Spleen (tissue), 11 donors: ENCODE results near the gene ADRA2A. TPM values are rescaled to one million over a fixed set of nuclear protein-coding genes. Genes with fewer than 3 reads are reported as not detected.

Experiments
- DNase-seq: peaks from one replicate; pipeline ENCODE4 v3.0.0-alpha.2; 2020
- H3K27ac ChIP-seq, 8 donors: fragments of 200-600 bp; sonication (generic) in 7 of 8; 1 replicate in 4 of 8; 2 replicates in 4 of 8; pipeline versions ENCODE4 v1.5.0 to v1.8.0; 2016 to 2021; ENCODE audit warnings: inconsistent platforms in 4 of 8, mild to moderate bottlenecking in 4 of 8, moderate library complexity in 1 of 8
- H3K27me3 ChIP-seq, 7 donors: fragments of 200-600 bp; sonication (generic) in 6 of 7; replicated peaks in 1 of 7; 1 replicate in 4 of 7; 2 replicates in 3 of 7; pipeline versions ENCODE4 v1.5.0 to v1.8.0; 2016 to 2021; ENCODE audit warnings: inconsistent platforms in 3 of 7, mild to moderate bottlenecking in 1 of 7
- H3K36me3 ChIP-seq, 6 donors: fragments of 200-600 bp; sonication (generic) in 5 of 6; 1 replicate in 4 of 6; 2 replicates in 2 of 6; pipeline versions ENCODE4 v1.5.0 to v1.8.0; 2016 to 2021; ENCODE audit warnings: inconsistent platforms in 2 of 6
- H3K4me1 ChIP-seq, 6 donors: fragments of 200-600 bp; sonication (generic) in 5 of 6; 1 replicate in 3 of 6; 2 replicates in 3 of 6; pipeline versions ENCODE4 v1.5.0 to v1.8.0; 2016 to 2021; ENCODE audit warnings: inconsistent platforms in 3 of 6
- H3K4me3 ChIP-seq, 8 donors: fragments of 200-600 bp; sonication (generic) in 7 of 8; 1 replicate in 4 of 8; 2 replicates in 4 of 8; pipeline versions ENCODE4 v1.5.0 to v1.8.0; 2016 to 2021; ENCODE audit warnings: inconsistent platforms in 4 of 8, mild to moderate bottlenecking in 4 of 8, moderate library complexity in 2 of 8
- H3K9me3 ChIP-seq, 8 donors: fragments of 200-600 bp; sonication (generic) in 7 of 8; 1 replicate in 4 of 8; 2 replicates in 4 of 8; pipeline versions ENCODE4 v1.5.0 to v1.8.0; 2016 to 2021; ENCODE audit warnings: inconsistent platforms in 4 of 8
- POLR2A ChIP-seq, 3 donors: fragments of 450-650 bp; IDR thresholded peaks; one replicate each; pipeline ENCODE4 v1.5.1; 2017; ENCODE audit warnings: antibody characterized with exemption in 3 of 3, mild to moderate bottlenecking in 1 of 3
- POLR2AphosphoS5 ChIP-seq, 3 donors: sonication (generic); formaldehyde crosslinking; IDR thresholded peaks; one replicate each; pipeline ENCODE4 v1.5.1; 2017; ENCODE audit warnings: antibody characterized with exemption in 3 of 3
- WGBS, 5 donors: extraction: QIAGEN DNeasy Blood & Tissue Kit in 3 of 5; methylation state at CpG; one replicate each; pipeline versions ENCODE4 v1.1.5 to v1.1.7; 2013 to 2018; 5-methylcytosine and 5-hydroxymethylcytosine counted together
- intact Hi-C: fragments of 100-400 bp; cut with DNase I; formaldehyde crosslinking; loops from one replicate; pipeline ENCODE4 v1.15.0; 2023; ENCODE audit warnings: low total_unique reads
- polyA plus RNA-seq, 3 donors: library from polyadenylated mRNA; stranded (reverse); fragments of 200-250 nt; gene quantifications; one replicate each; pipeline ENCODE4 v1.2.1, GENCODE V29; 2013
- total RNA-seq, 7 donors: library from RNA; depleted of rRNA in 3 of 7; stranded (reverse); fragments of >200 nt in 3 of 7; fragmentation: NEBNext Ultra II Directional in 4 of 7; extraction: Animal tissue kit (Norgen Biotek cat#: 25700) in 4 of 7; gene quantifications; one replicate each; pipeline versions ENCODE4 v1.1.0 to v1.2.1, GENCODE V29; 2016 to 2021
- TF ChIP-seq, protein P1 (sequence below), 11 experiments: fragments of 200-600 bp in 7 of 11; fragments of 450-650 bp in 4 of 11; sonication (generic) in 4 of 11; IDR thresholded peaks in 8 of 11; conservative IDR thresholded peaks in 3 of 11; 1 replicate in 7 of 11; 2 replicates in 4 of 11; pipeline versions ENCODE4 v1.4.0 to v1.8.0; 2016 to 2021; ENCODE audit warnings: antibody characterized with exemption in 11 of 11, inconsistent platforms in 4 of 11, mild to moderate bottlenecking in 1 of 11
- donor health status: healthy with polysubstance abuse.
- donor health status: DM: no; HTN: no; CAD: no; lungs with moderate emphysema.
- donor health status: DM: no; HTN: no; CAD: no.
- donor health status: Bipolar disorder and iron deficiency.
- donor health status: healthy.
- donor health status: DM: no; HTN: no; CAD: no.
- donor health status: DM: yes; HTN: yes; CAD: no.

Gene ADRA2A
- total and polyA plus RNA-seq, 10 donors: 0.35 to 48.1 (median 11.0) TPM

DNA sequence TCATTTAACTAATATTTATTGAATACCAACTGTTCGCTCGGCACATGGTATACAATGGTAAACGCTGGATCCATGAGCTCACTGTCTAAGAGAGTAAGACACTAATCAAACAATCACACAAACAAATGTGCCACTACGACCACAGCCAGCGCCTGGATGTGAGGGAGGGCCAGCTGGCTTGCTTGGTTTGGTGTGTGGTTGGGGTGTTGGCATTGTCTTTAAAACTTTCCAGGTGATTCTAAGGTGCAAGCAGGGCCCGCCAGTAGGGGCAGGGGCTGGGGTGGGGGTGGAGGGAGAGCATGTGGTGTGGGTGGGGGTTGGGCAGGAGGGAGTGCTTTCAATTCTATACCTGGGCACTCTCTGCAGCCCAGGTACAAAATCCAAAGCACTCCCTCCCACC lies 31.6 kb downstream of the ADRA2A start:
- no peak for DNase-seq
- WGBS, 5 donors: 92 to 97% (median 94%) methylated on average over 6 of the region's 6 CpGs
- Histone ChIP-seq H3K27ac (no peak overlapping the region), H3K4me1 (no peaks in the 10 kb centered on the region), H3K9me3 (no peaks in the 10 kb centered on the region), H3K36me3 (no peaks in the 10 kb centered on the region), H3K4me3 (no peak overlapping the region), H3K27me3 (peaks cover 0 to 11% (median 0%) of the 10 kb centered on the region in 7 donors)
- intact Hi-C loops: no loop called here
- TF ChIP-seq POLR2AphosphoS5 (IDR thresholded peaks at IDR 0.05): no peak
- no peak for TF ChIP-seq POLR2A (IDR thresholded peaks at IDR 0.05)
- TF ChIP-seq, protein P1, sequence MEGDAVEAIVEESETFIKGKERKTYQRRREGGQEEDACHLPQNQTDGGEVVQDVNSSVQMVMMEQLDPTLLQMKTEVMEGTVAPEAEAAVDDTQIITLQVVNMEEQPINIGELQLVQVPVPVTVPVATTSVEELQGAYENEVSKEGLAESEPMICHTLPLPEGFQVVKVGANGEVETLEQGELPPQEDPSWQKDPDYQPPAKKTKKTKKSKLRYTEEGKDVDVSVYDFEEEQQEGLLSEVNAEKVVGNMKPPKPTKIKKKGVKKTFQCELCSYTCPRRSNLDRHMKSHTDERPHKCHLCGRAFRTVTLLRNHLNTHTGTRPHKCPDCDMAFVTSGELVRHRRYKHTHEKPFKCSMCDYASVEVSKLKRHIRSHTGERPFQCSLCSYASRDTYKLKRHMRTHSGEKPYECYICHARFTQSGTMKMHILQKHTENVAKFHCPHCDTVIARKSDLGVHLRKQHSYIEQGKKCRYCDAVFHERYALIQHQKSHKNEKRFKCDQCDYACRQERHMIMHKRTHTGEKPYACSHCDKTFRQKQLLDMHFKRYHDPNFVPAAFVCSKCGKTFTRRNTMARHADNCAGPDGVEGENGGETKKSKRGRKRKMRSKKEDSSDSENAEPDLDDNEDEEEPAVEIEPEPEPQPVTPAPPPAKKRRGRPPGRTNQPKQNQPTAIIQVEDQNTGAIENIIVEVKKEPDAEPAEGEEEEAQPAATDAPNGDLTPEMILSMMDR (IDR thresholded peaks at IDR 0.05 in 8 of 11, conservative IDR thresholded peaks at IDR 0.05 in 3 of 11): no peak

DNA sequence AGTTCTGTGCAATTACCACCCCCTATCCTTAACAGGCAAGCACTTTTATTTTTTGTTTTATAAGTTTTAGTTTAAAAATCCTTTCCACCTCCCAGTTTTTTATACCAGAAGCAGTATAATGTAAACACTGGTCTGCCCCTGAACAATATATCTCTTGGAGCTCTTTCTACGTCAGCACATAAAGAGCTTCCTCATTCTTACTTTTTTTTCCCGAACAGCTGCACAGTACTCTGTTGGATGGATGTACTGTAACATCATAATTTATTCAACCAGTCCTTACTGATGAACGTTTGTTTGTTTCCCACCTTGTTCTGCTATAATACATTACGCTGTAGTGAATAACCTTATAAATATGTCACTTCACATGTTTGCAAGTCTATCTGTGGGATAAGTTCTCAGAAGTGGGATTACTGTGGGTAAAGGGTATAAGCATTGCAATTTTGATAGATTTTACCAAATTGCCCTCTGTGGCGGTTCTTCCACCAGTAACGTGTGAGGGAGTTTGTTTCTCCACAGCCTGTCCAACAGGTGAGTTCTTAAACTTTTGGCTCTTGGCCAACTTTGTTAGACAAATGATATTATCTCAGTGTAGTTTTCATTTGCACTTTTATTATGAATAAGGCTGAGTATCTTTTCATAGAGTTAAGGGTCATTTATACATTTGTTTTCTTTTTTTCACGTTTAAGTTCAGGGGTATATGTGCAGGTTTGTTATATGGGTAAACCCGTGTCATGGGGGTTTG lies 32.8 kb downstream of the ADRA2A start:
- WGBS, 5 donors: 51 to 62% (median 57%) methylated on average over 8 of the region's 8 CpGs
- peaks cover 0 to 11% (median 0%) of the 10 kb centered on the region in 7 donors for H3K27me3 ChIP-seq
- DNase-seq: no peak

DNA sequence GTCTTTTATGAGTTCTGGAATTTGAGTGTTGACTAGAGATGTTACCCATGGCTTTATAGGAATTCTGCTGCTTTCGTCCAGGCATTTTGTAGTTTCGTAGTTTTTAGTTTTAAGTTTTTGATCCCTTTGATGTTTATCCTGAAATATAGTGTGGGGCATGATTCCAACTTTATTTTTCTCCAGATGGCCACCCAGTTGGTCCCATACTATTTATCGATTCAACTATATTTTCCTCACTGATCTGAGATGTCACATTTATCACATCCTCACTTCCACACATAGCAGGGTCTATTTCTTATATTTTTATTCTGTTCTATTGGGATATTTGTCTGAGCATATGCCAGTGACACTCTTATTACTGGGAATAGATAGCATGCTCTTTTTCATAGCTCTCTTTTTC lies 33.9 kb downstream of the ADRA2A start:
- 90 to 95% (median 92%) methylated on average over 3 of the region's 3 CpGs for WGBS, 5 donors
- no peak for DNase-seq
- intact Hi-C loops: no loop called here

More for the DNA sequence above, 32.8 kb downstream of the ADRA2A start:
- Histone ChIP-seq H3K9me3 (no peaks in the 10 kb centered on the region), H3K27ac (no peak overlapping the region), H3K4me1 (no peaks in the 10 kb centered on the region), H3K36me3 (no peaks in the 10 kb centered on the region), H3K4me3 (no peak overlapping the region)
- intact Hi-C loops: no loop called here
- TF ChIP-seq, protein P1 (IDR thresholded peaks at IDR 0.05 in 8 of 11, conservative IDR thresholded peaks at IDR 0.05 in 3 of 11): no peak
- TF ChIP-seq POLR2AphosphoS5 (IDR thresholded peaks at IDR 0.05) (no peak), POLR2A (IDR thresholded peaks at IDR 0.05) (no peak)

DNA sequence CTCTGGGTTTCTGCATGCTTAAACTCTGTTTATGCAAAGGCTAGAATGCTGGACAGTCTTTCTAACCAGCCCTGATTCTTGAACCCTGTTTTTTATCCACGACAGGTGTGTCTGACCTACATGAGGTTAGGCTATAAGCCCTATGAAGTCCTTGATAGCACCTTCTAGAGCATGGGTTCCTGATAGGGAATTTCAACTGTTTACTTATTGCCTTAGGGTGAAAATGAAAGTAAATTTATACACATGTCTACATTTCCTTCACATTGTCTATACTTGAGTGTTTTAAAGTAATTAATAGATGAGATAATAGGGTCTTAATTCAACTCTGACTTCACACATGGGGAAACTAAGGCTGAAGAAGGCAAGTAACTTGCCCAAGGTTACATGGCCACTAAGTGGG lies 35.5 kb downstream of the ADRA2A start:
- Histone ChIP-seq H3K27ac (no peak overlapping the region), H3K36me3 (no peaks in the 10 kb centered on the region), H3K4me1 (no peaks in the 10 kb centered on the region), H3K9me3 (no peaks in the 10 kb centered on the region), H3K4me3 (no peak overlapping the region), H3K27me3 (no peaks in the 10 kb centered on the region)
- intact Hi-C loops: no loop called here
- TF ChIP-seq, protein P1 (IDR thresholded peaks at IDR 0.05 in 8 of 11, conservative IDR thresholded peaks at IDR 0.05 in 3 of 11): no peak
- TF ChIP-seq POLR2A (IDR thresholded peaks at IDR 0.05): no peak
- no peak for TF ChIP-seq POLR2AphosphoS5 (IDR thresholded peaks at IDR 0.05)
- 74 to 95% (median 92%) methylated on average over 1 of the region's 1 CpG for WGBS, 5 donors
- no peak for DNase-seq

More for the DNA sequence above, 33.9 kb downstream of the ADRA2A start:
- no peaks in the 10 kb centered on the region for H3K9me3 ChIP-seq
- peaks cover 0 to 6% (median 0%) of the 10 kb centered on the region in 7 donors for H3K27me3 ChIP-seq
- H3K4me1 ChIP-seq: no peaks in the 10 kb centered on the region
- TF ChIP-seq, protein P1 (IDR thresholded peaks at IDR 0.05 in 8 of 11, conservative IDR thresholded peaks at IDR 0.05 in 3 of 11): no peak
- TF ChIP-seq POLR2AphosphoS5 (IDR thresholded peaks at IDR 0.05): no peak
- TF ChIP-seq POLR2A (IDR thresholded peaks at IDR 0.05): no peak
- no peak overlapping the region for H3K27ac ChIP-seq
- no peaks in the 10 kb centered on the region for H3K36me3 ChIP-seq
- H3K4me3 ChIP-seq: no peak overlapping the region
